B cell (primary cell): Measurements from ENCODE around the gene CEP68. TPM values are rescaled to one million over a fixed set of nuclear protein-coding genes. Genes with fewer than 3 reads are reported as not detected.

Source experiments
- ATAC-seq: fragments of 200-7000 bp; cut with Tn5 transposase; one replicate; pipeline ENCODE4 v1.10.0; 2021; ENCODE audit warnings: low read depth, mild to moderate bottlenecking, moderate number of reproducible peaks, moderate library complexity
- CTCF ChIA-PET: fragments of 350-600 bp; sonication (Branson Sonifier 250); formaldehyde crosslinking; loops from one replicate; lab custom pipeline; 2021; ENCODE audit warnings: antibody characterized with exemption, inconsistent platforms; lab: Charles Lee
- POLR2A ChIA-PET: fragments of 350-600 bp; sonication (Branson Sonifier 250); formaldehyde crosslinking; loops from one replicate; lab custom pipeline; 2021; ENCODE audit warnings: antibody characterized with exemption; lab: Charles Lee
- DNase-seq: peaks from one replicate; pipeline ENCODE4 v3.0.0; 2013
- H2AFZ ChIP-seq: 2 replicates; pipeline ENCODE4 v1.6.1; 2012; ENCODE audit warnings: mild to moderate bottlenecking, low read depth, low read length; ENCODE audit not compliant: insufficient read depth, poor library complexity, severe bottlenecking
- H3K27ac ChIP-seq, 2 donors: 1 replicate in 1 of 2; 2 replicates in 1 of 2; pipeline ENCODE4 v1.5.1; 2012 to 2013; ENCODE audit warnings: low read length in 2 of 2, mild to moderate bottlenecking in 2 of 2, moderate library complexity in 1 of 2
- H3K27me3 ChIP-seq, 4 experiments: fragments of 200-600 bp in 1 of 4; sonication (generic) in 1 of 4; replicated peaks in 1 of 4; 1 replicate in 2 of 4; 2 replicates in 2 of 4; pipeline versions ENCODE4 v1.6.1 to v1.7.0; 2013 to 2016; ENCODE audit warnings: low read length in 3 of 4, mild to moderate bottlenecking in 2 of 4, mixed read lengths in 1 of 4, moderate library complexity in 1 of 4; ENCODE audit not compliant: insufficient read depth in 4 of 4, control insufficient read depth in 3 of 4; ENCODE audit errors: control extremely low read depth in 1 of 4
- H3K36me3 ChIP-seq, 2 experiments: replicated peaks in 1 of 2; 1 replicate in 1 of 2; 2 replicates in 1 of 2; pipeline versions ENCODE4 v1.6.1 to v1.7.1; 2013; ENCODE audit warnings: low read length in 1 of 2; ENCODE audit not compliant: insufficient read depth in 2 of 2, control insufficient read depth in 1 of 2; ENCODE audit errors: control extremely low read depth in 1 of 2, extremely low read depth in 1 of 2
- H3K4me1 ChIP-seq, 2 donors: fragments of 200-600 bp in 1 of 2; sonication (generic) in 1 of 2; 1 replicate in 1 of 2; 2 replicates in 1 of 2; pipeline versions ENCODE4 v1.5.1 to v1.6.1; 2013 to 2017; ENCODE audit warnings: low read length in 2 of 2; ENCODE audit not compliant: control insufficient read depth in 2 of 2, insufficient read depth in 2 of 2
- H3K4me2 ChIP-seq: replicated peaks from 2 replicates; pipeline ENCODE3; 2012; ENCODE audit warnings: mild to moderate bottlenecking, low read depth, low read length; ENCODE audit not compliant: poor library complexity, severe bottlenecking
- H3K4me3 ChIP-seq, 5 experiments: fragments of 200-600 bp in 1 of 5; sonication (generic) in 1 of 5; 1 replicate in 3 of 5; 2 replicates in 2 of 5; pipeline versions ENCODE4 v1.5.1 to v1.7.0; 2011 to 2016; ENCODE audit warnings: low read length in 4 of 5, mild to moderate bottlenecking in 4 of 5, low read depth in 2 of 5, control low read depth in 1 of 5, moderate library complexity in 1 of 5; ENCODE audit not compliant: insufficient read depth in 1 of 5; ENCODE audit errors: control extremely low read depth in 1 of 5, extremely low read depth in 1 of 5
- H3K79me2 ChIP-seq: fragments of 200-600 bp; sonication (generic); one replicate; pipeline ENCODE4 v1.6.0; 2016; ENCODE audit warnings: low read length; ENCODE audit not compliant: control insufficient read depth, insufficient read depth
- H3K9ac ChIP-seq: fragments of 200-600 bp; sonication (generic); 2 replicates; pipeline ENCODE4 v1.6.1; 2017; ENCODE audit warnings: mild to moderate bottlenecking, low read length, moderate library complexity
- H3K9me3 ChIP-seq, 3 donors: one replicate each; pipeline versions ENCODE4 v1.6.1 to v1.7.1; 2013; ENCODE audit warnings: low read length in 2 of 3; ENCODE audit not compliant: control insufficient read depth in 2 of 3, insufficient read depth in 1 of 3; ENCODE audit errors: control extremely low read depth in 1 of 3
- H4K20me1 ChIP-seq: 2 replicates; pipeline ENCODE4 v1.6.0; 2012; ENCODE audit warnings: mild to moderate bottlenecking, low read length; ENCODE audit not compliant: insufficient read depth, control insufficient read depth, poor library complexity, severe bottlenecking
- H3K27ac Mint-ChIP-seq: one replicate; pipeline ENCODE4 v1.8.0; 2021; ENCODE audit warnings: mixed read lengths
- H3K27me3 Mint-ChIP-seq: one replicate; pipeline ENCODE4 v1.8.0; 2021; ENCODE audit warnings: mixed read lengths
- H3K4me1 Mint-ChIP-seq: one replicate; pipeline ENCODE4 v1.8.0; 2021; ENCODE audit warnings: mixed read lengths
- H3K4me3 Mint-ChIP-seq: one replicate; pipeline ENCODE4 v1.8.0; 2021; ENCODE audit warnings: mixed read lengths
- H3K9me3 Mint-ChIP-seq: one replicate; pipeline ENCODE4 v1.8.0; 2022; ENCODE audit warnings: mixed read lengths; ENCODE audit not compliant: insufficient read depth
- EZH2 ChIP-seq: IDR thresholded peaks from 2 replicates; pipeline ENCODE4 v1.6.1; 2012; ENCODE audit warnings: borderline replicate concordance, low read depth, mild to moderate bottlenecking, moderate library complexity, low read length; ENCODE audit not compliant: insufficient read depth, poor library complexity, severe bottlenecking
- WGBS: methylation state at CpG from one replicate; pipeline ENCODE4 v1.1.5; 2013; ENCODE audit warnings: missing lambda C conversion rate; ENCODE audit not compliant: insufficient coverage; 5-methylcytosine and 5-hydroxymethylcytosine counted together
- intact Hi-C: fragments of 100-400 bp; cut with micrococcal nuclease; formaldehyde crosslinking; loops from one replicate; pipeline ENCODE4 v1.10.0; 2022
- polyA plus RNA-seq: library from polyadenylated mRNA; depleted of rRNA; stranded (reverse); fragments of >200 nt; gene quantifications from 2 replicates; pipeline ENCODE4 v1.2.3, GENCODE V29; 2012
- total RNA-seq, 2 donors: library from RNA; stranded (reverse); fragments of 120-200 nt in 1 of 2; gene quantifications; 1 replicate in 1 of 2; 2 replicates in 1 of 2; pipeline versions ENCODE4 v1.2.3 to v1.2.4, GENCODE V29; 2013 to 2022
- TF ChIP-seq, protein P1 (sequence below): fragments of 200-600 bp; IDR thresholded peaks from one replicate; pipeline ENCODE4 v1.8.0; 2022; ENCODE audit warnings: antibody characterized with exemption, mild to moderate bottlenecking

Gene CEP68
- total and polyA plus RNA-seq, 2 donors (not counting 1 experiment from before 2014, with no cell fraction given), result 11.0 to 32.0 TPM

DNA sequence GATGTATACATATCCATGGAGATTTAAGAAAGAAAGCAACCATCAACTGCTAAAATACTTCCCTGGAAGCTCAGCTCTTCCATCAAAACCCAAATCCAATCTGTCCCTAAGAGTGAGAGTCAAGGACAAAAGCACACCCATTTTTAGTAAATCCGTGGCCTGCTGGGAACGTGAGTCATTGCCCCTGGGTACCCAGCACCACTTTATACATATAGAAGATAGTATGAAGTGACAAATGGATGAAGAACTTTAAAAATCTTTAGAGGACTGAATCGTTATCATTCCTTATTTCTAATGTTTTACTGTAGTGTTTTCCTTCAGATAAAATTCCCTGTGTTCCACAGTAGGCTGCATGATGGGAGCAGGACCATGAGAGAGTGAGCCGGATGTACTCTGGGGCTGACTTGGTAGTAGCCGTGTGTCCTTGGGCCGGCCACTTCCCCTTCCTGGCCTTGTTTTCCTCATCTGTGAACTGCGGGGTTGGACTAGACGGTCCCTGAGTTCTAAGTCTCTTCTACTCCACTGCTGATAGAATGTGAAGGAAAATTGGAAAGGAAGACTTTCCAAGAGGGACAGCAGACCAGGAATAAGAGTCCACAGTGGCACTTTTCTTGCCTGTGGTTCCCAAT lies 28.5 kb upstream of the CEP68 start:
- intact Hi-C loops, result loop anchor here (1.0 to 5.0 kb wide), 4 partner anchors 13 to 503 kb away; partner anchors contain the start of gene AFTPH
- H4K20me1 ChIP-seq, result no peaks in the 10 kb centered on the region
- no peaks in the 10 kb centered on the region for H3K27me3 ChIP-seq
- DNase-seq, result peak; percentile 32
- H2AFZ ChIP-seq, result no peak overlapping the region
- H3K4me1 Mint-ChIP-seq, result peaks cover 78% of the 10 kb centered on the region
- H3K79me2 ChIP-seq, result peaks cover 38% of the 10 kb centered on the region
- ChIA-PET CTCF (interaction anchor here (1.3 to 20.2 kb wide), 3 partner anchors 9 to 109 kb away, joined by 3 to 360 read pairs (median 7); no protein-coding TSS in a partner anchor), POLR2A (interaction anchor here (0.6 to 2.2 kb wide), 2 partner anchors 29 to 33 kb away, joined by 3 to 14 read pairs; partner anchors contain the start of gene CEP68)
- peaks cover 76 to 90% of the 10 kb centered on the region in 2 donors for H3K4me1 ChIP-seq
- H3K27ac ChIP-seq, result peak overlapping the region; percentile 47 to 75
- no peaks in the 10 kb centered on the region for H3K27me3 Mint-ChIP-seq
- no peak overlapping the region for H3K9ac ChIP-seq
- no peak overlapping the region for H3K4me3 ChIP-seq
- H3K9me3 Mint-ChIP-seq, result no peaks in the 10 kb centered on the region
- peak overlapping the region; percentile 90 for H3K27ac Mint-ChIP-seq
- peak overlapping the region; percentile 72 for H3K4me3 Mint-ChIP-seq
- peaks cover 0 to 19% of the 10 kb centered on the region in 2 experiments for H3K36me3 ChIP-seq
- H3K9me3 ChIP-seq, result no peaks in the 10 kb centered on the region
- no peak for ATAC-seq
- 71% methylated on average over 1 of the region's 8 CpGs for WGBS
- peak overlapping the region; percentile 47 for H3K4me2 ChIP-seq
- TF ChIP-seq, protein P1, sequence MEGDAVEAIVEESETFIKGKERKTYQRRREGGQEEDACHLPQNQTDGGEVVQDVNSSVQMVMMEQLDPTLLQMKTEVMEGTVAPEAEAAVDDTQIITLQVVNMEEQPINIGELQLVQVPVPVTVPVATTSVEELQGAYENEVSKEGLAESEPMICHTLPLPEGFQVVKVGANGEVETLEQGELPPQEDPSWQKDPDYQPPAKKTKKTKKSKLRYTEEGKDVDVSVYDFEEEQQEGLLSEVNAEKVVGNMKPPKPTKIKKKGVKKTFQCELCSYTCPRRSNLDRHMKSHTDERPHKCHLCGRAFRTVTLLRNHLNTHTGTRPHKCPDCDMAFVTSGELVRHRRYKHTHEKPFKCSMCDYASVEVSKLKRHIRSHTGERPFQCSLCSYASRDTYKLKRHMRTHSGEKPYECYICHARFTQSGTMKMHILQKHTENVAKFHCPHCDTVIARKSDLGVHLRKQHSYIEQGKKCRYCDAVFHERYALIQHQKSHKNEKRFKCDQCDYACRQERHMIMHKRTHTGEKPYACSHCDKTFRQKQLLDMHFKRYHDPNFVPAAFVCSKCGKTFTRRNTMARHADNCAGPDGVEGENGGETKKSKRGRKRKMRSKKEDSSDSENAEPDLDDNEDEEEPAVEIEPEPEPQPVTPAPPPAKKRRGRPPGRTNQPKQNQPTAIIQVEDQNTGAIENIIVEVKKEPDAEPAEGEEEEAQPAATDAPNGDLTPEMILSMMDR, result no peak
- TF ChIP-seq EZH2, result no peak
